GM19043 (cell line): ENCODE results near the gene ADNP.

Experiments used
- ATAC-seq: cut with Tn5 transposase; IDR thresholded peaks from one replicate; pipeline ENCODE4 v1.9.1; 2021; ENCODE audit warnings: low read depth; ENCODE audit not compliant: unreplicated experiment

The ADNP gene

DNA sequence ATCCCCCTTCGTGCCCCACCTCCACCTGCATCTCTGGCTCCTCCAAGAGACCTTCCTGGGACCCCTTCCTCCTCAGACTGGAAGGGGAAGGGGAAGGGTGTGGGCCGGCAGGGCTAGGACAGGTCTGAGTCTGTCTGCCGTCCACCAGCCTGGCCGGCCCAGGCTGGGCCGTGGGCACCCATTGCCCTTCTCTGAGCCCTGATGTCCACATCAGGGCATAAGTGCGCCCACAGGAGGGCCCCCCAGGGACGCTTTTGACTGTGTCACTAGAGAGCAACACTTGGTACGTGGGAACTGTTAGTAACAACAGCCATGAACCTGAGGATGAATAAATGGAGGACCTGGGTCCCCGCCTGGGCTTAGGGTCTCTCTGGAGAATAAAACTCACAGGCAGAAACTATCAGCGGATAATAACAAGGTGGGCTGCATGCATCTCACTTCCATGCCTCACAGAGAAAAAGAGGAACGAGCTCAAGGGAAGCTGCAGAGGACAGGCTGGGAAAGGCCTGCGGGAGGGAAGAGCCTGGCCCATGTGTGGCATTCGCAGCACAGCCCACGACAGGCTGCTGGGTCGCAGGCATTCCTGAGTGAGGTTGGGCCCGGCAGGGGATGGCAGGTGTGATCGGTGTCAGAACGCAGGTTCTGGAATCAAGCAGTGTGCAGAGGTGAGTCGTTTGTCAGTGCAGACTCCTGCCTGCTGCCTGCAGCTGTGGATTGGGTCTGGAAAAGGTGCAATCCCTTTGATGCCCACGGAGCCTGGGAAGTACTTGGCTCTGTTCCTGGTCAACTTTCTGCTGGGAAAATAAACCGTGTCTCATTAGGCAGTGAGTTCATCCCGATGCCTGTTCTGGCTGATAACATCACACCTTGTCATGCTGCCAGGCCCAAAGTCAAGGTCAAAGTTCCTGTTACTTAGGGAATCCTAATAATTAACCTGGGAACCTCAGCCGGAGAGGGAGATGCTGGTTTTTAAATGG lies 75.5 kb downstream of the ADNP start:
- no peak for ATAC-seq

DNA sequence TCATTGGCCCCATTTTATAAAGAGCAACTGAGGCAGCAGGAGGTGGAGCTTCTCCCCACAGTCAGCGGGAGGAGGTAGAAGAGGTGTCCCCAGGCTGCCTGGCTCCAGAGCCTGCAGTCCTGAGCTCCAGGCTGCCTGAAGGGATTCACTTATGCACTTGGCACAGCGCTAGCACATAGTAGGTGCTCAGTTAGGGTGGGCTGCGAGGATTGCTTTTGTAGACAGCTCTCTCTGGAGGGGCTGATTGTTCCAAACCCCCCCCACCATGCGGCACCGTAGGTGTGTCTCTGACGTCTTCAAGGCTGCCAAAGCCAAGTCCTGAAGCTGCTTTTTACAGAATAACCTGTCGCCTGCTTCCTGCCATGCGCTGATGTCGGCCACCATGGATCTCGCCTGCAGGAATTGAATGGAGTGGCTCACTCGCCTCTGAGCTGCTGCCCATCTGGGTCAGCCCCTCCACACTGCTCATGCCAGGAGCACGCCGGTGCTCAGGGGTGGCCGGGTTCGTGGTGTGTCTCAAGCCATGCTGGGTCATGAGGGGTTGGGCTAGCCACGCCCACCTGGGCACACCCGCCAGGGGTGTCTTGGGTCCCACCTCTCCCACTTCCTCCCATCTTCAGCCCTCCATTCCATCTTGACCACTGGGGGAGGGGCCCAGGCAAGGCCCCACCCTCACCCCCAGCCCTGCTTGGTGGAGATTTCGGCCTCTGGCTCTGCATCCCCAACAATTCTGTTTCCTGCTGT lies 76.6 kb downstream of the ADNP start:
- ATAC-seq, result no peak

DNA sequence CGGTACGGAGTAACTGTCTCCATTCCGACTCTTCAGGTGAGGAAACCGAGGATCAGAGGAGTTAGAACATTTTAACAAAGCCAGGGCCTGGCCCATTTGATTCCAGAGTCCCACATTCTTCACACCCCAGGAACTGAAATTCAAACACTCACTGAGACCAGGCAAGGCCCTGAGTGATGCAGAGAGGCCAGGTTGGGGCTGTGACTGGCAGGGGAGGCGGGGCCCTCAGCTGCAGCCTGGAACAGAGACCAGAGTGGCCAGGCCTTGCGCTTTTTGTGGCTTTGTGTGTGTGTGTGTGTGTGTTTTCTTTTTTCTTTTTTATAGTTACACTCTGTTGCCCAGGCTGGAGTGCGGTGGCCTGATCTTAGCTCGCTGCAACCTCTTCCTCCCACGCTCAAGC lies 79.2 kb downstream of the ADNP start:
- no peak for ATAC-seq

DNA sequence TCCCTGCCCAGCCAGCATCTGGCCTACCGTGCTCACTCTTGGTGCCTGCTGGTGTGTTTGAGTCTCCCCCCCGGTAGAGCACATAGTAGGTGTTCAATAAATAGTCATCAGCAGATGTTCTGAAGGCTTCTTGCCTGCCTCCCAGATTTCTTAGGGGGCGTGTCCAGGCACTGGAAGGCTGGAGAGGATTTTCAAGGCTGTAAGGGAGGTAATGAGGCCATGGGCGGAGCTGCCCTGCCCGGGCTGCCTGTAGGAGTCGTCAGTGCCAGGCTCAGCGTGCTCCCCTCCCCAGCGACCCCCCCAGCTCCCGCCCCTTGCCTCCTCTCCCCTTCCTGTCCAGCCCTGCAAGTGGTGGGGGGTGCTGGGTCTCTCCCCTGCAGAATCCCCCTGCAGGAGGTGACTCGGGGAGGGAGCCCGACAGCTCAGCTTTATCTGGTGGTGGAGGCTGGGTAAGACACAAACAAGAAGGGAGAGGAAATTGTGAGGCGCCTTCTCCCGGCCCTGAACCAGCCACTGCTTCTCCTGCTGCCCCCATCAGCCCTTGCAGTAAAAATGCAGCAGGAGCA lies 80.4 kb downstream of the ADNP start:
- no peak for ATAC-seq

DNA sequence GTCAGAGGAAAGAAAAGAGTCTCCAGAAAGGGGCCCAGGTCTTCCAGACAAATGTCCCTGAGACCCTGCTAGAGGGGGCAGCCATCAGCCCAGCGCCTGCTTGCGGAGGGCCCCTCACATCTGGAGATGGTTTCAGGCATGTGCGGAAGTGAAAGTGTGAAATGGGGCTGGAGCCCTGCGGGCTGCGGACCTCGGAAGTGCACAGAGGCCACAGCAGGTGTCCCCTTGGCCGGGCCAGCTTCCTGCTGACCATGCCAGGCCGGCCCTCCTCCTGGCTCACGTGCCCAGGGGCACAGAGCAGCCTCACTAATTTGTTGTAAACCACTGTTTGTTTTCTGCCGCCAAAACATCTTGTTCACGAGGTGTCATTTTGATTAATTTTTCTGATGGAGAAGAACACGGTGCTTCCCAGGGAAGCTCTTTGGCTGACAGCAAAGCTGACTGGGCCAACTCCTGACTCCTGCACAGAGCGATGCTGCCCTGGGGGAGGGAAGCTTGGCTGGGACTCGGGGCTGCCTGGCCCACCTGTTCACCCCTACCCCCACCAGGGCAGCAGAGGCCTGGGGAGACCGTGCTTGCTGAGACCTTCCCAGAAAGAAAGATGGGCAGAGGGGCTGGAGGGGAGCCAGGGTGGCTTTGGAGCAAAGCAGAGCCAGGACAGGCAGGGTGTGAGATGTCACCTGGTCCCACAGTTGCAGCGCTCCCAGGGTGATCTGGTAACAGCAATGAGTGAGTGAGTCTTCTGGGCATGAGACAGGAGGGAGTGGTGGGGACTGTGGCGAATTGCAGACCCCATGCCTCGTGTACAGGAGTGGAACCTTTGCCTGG lies 82.2 kb downstream of the ADNP start:
- peak; percentile 60 for ATAC-seq

DNA sequence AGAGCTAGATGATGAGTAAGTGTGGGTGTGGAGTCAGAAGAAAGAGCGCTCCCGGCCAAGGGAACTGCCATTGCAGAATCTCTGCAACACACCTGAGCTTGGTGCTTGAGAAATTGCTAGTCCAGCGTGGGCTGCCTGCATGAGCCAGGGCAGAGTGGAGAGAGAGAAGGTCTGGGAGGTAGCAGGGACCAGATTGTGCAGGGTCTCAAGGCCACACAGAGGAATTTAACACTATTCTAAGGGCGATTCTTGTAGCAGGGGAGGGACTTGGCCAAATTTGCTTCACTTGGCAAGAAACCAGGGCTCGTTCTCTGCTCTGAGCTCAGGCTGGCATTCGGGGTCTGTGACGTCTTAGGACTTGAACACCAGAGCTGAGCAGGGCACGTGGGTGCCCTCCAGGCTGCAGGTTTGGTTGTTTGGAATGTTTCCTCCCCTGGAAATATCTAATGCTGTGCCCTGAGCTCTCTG lies 82.9 kb downstream of the ADNP start:
- ATAC-seq, result no peak

DNA sequence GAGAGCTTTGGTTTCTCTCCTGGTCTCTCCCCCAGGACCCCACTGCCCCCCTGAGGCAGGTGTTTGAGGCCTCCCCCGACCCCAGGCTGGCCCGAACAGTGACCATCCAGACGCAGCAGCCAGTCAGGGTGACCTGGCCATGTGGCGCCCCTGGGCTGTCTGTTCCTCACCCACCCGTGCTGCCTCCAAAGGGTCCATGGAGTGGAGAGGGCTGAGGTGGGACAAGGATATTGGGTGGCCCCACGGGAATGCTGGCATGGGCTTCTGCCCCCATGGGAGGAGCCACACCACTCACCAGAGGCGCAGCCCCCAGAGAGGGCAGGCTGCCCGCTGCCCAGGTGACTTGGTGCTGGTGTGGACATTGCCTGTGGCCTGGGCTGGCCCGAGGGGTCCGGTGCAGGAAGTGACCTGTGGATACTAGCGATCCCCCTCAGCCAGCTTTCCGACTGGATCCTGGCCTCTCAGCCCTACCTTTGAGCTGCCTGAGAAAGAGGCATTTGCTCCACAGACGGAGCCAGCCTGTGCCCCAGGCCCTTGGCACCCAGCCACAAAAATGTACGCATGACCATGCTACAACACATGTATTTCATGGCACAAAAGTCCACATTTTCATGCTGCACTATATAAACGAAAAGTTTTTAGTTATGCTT lies 85.5 kb downstream of the ADNP start:
- ATAC-seq, result no peak

DNA sequence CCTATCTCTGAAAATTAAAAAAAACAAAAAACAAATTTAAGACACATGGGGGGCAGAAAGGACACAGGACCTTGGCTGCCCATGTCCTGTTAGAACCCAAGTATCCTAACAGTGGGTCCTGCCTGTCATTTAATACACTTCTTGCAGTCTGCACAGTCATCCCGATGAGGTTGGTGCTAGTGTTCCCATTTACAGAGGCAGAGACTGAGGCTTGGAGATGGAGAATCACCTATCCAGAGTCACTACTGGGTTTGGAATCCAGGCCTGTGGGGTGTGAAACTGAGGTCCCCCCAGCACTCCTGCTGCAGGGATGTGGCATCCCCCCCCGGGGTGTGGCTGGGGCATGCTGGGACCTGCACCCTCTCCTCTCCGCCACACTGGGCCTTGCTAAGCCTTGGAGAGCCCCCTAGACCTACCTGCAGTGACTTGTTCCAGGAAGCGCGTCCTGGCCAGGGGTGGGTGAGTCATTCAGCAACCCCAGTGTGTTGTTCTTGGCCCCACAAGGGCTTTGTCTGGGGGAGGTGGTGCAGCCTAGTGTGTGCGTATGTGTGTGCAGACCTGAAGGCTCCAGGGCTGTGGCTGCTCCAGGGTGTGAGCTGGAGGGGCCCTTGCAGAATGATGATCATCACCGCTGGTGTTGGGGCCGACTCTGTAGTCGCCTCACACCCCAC lies 86.7 kb downstream of the ADNP start:
- peak; percentile 88 for ATAC-seq

DNA sequence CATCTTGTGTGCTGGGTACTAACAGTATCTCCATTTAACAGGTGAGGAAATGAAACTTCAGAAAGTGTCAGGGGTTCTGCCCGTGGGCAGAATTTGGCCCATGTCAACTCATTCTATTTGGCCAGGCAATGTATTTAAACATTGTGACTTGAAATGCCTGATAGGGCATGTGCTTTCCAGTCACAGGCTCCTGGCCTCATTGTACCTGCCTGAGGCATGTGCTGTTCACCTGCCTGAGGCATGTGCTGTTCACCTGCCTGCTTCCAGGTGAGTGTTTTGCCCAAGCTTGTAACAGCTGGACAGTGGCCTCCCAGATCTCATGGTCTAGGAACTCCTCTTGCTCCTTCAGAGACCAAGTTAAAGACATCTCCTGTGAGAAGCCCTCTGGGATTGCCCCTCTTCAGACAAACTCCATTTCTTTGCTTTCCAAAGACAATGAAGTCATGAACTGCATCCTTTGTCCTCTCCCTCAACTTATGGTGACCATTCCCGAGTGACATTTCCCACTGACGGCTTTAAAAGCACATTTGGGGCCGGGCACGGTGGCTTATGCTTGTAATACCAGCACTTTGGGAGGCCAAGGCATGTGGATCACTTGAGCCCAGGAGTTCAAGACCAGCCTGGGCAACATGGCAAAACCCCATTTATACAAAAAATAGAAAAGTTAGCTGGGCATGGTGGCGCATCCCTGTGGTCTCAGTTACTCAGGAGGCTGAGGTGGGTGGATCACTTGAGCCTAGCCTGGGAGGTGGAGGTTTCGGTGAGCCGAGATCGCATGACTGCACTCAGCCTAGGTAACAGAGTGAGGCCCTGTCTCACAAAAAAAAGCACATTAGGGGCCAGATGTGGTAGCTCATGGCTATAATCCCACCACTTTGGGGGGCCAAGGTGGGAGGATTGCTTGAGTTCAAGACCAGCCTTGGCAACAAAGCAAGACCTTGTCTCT lies 87.6 kb downstream of the ADNP start:
- ATAC-seq, result no peak

DNA sequence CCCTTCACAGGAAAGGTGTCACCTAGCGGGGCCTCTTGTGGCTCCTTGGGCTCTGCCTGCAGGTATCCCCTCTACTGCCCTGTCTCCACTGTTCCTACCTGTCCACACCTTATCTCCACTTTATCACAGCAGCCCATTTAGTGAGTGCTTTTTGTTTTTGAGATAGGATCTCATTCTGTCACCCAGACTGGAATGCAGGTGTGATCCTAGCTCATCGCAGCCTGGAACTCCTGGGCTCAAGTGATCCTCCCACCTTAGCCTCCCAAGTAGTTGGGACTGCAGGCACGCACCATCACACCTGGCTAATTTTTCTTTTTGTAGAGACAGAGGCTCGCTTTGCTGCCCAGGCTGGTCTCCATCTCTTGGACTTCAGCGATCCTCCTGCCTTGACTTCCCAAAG lies 88.4 kb downstream of the ADNP start:
- no peak for ATAC-seq
